Activated T-helper 1 cell treated with anti-CD3 and anti-CD28 coated beads, Interleukin-12 subunit alpha, Interleukin-12 subunit beta, Interleukin-2, Interleukin-4 antibody, amounts not matched to agents 30 ng/mL and 10 ng/mL and 1 ng/mL, durations not matched to agents 14 hours and 24 hours and 36 hours (primary cell): ENCODE results near the gene LCE6A. TPM values are rescaled to one million over a fixed set of nuclear protein-coding genes. Genes with fewer than 3 reads are reported as not detected.

Experiments
- DNase-seq: peaks from one replicate; pipeline ENCODE4 v3.0.0; 2021; ENCODE audit warnings: low spot score
- H3K27ac Mint-ChIP-seq: one replicate; pipeline ENCODE4 v1.8.0; 2021; ENCODE audit warnings: mild to moderate bottlenecking, mixed read lengths
- H3K27me3 Mint-ChIP-seq: one replicate; pipeline ENCODE4 v1.8.0; 2022; ENCODE audit warnings: mild to moderate bottlenecking, moderate library complexity, mixed read lengths; ENCODE audit not compliant: insufficient read depth
- H3K36me3 Mint-ChIP-seq: one replicate; pipeline ENCODE4 v1.8.0; 2021; ENCODE audit warnings: low read depth, mixed read lengths
- H3K4me1 Mint-ChIP-seq: one replicate; pipeline ENCODE4 v1.8.0; 2021; ENCODE audit warnings: low read depth, mixed read lengths
- H3K4me3 Mint-ChIP-seq: one replicate; pipeline ENCODE4 v1.8.0; 2021; ENCODE audit warnings: mild to moderate bottlenecking, moderate library complexity, mixed read lengths
- H3K9me3 Mint-ChIP-seq: one replicate; pipeline ENCODE4 v1.8.0; 2021; ENCODE audit warnings: mixed read lengths
- intact Hi-C: fragments of 100-400 bp; cut with micrococcal nuclease; formaldehyde crosslinking; loops from one replicate; pipeline ENCODE4 v1.15.1; 2024
- total RNA-seq: library from RNA; stranded (reverse); gene quantifications from 2 replicates; pipeline ENCODE4 v1.2.3, GENCODE V29; 2022

Gene LCE6A
- total RNA-seq, 1 donor from 2014 or later, result not detected

DNA sequence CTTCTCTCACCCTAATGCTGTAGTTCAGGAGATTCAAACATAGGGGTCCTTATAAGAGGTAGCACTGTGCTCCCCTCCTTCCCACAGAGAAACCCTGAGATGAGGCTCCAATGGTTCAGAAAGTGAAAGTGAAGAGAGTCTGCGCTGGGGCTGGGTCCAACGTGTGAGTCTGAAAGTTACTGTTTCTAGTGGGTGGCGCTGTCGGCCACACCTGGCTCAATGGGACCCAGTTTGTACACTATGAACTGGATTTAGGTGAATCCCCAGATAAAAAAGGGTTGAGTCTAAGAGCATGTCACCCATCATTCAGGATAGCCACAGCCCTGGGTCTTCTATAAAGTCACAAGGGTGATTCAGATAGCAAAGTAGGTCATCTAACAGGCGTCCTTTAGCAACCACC lies 38.3 kb downstream of the LCE6A start:
- no peak overlapping the region for H3K27ac Mint-ChIP-seq
- H3K9me3 Mint-ChIP-seq, result no peaks in the 10 kb centered on the region
- no peaks in the 10 kb centered on the region for H3K4me1 Mint-ChIP-seq
- H3K4me3 Mint-ChIP-seq, result no peak overlapping the region
- intact Hi-C loops, result no loop called here
- no peaks in the 10 kb centered on the region for H3K36me3 Mint-ChIP-seq
- no peak for DNase-seq
- no peaks in the 10 kb centered on the region for H3K27me3 Mint-ChIP-seq

GRCh38 chr1:152884085-152884484 lies 41.4 kb downstream of the LCE6A start:
- Mint-ChIP-seq H3K27me3 (peaks cover 8% of the 10 kb centered on the region), H3K9me3 (no peaks in the 10 kb centered on the region), H3K4me1 (no peaks in the 10 kb centered on the region), H3K4me3 (no peak overlapping the region), H3K27ac (no peak overlapping the region), H3K36me3 (no peaks in the 10 kb centered on the region)
- no peak for DNase-seq
- intact Hi-C loops, result no loop called here

GRCh38 chr1:152884506-152884905 lies 41.9 kb downstream of the LCE6A start:
- Mint-ChIP-seq H3K36me3 (no peaks in the 10 kb centered on the region), H3K4me1 (no peaks in the 10 kb centered on the region), H3K27ac (no peak overlapping the region), H3K9me3 (no peaks in the 10 kb centered on the region), H3K27me3 (peaks cover 8% of the 10 kb centered on the region), H3K4me3 (no peak overlapping the region)
- no peak for DNase-seq
- intact Hi-C loops, result no loop called here

DNA sequence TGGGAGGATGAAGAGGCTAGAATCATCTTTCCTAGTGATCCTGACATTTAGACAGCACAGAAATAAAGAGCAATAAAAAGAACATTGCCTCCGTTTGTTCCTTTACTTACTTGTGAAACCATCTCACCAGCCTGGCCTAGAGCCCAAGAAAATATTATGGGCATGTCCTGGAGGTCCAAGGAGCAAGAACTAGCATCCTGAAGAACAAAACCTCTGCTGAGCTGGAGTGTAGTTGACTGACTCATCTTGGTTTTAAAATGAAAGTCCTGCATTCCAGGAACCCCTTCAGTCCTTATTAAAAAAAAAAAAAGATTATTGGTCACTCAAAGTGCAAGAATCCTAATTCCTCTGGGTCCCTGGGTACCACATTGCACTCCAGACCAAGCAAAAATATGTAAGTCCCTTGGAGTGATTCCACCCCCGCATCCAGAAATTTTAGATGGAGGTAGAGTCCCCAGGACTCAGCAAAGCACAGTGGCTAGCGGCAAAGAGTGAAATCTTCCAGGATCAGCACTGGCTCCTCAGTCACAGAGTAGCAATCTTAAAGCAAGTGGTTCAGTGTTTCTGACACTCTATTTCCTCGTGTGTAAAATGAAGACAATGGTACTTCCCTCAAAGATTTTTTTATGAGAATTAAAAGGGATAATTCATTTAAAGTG lies 42.4 kb downstream of the LCE6A start:
- H3K9me3 Mint-ChIP-seq, result no peaks in the 10 kb centered on the region
- H3K4me1 Mint-ChIP-seq, result no peaks in the 10 kb centered on the region
- no peak for DNase-seq
- no peaks in the 10 kb centered on the region for H3K36me3 Mint-ChIP-seq
- H3K27me3 Mint-ChIP-seq, result peaks cover 13% of the 10 kb centered on the region
- intact Hi-C loops, result no loop called here
- H3K27ac Mint-ChIP-seq, result no peak overlapping the region
- no peak overlapping the region for H3K4me3 Mint-ChIP-seq

GRCh38 chr1:152886085-152886484 lies 43.4 kb downstream of the LCE6A start:
- no peak for DNase-seq
- intact Hi-C loops, result no loop called here
- H3K9me3 Mint-ChIP-seq, result no peaks in the 10 kb centered on the region
- no peak overlapping the region for H3K27ac Mint-ChIP-seq
- H3K27me3 Mint-ChIP-seq, result peaks cover 14% of the 10 kb centered on the region
- no peaks in the 10 kb centered on the region for H3K4me1 Mint-ChIP-seq
- no peak overlapping the region for H3K4me3 Mint-ChIP-seq
- no peaks in the 10 kb centered on the region for H3K36me3 Mint-ChIP-seq

GRCh38 chr1:152886758-152887409 lies 44.2 kb downstream of the LCE6A start:
- intact Hi-C loops, result no loop called here
- Mint-ChIP-seq H3K27ac (no peak overlapping the region), H3K9me3 (no peaks in the 10 kb centered on the region), H3K4me1 (no peaks in the 10 kb centered on the region), H3K36me3 (no peaks in the 10 kb centered on the region), H3K4me3 (no peak overlapping the region), H3K27me3 (peaks cover 19% of the 10 kb centered on the region)
- DNase-seq, result no peak

- H3K27ac Mint-ChIP-seq, result no peak overlapping the region
Measured at GRCh38 chr1:152888126-152888525, 45.5 kb downstream of the LCE6A start.

More at GRCh38 chr1:152888126-152888525, 45.5 kb downstream of the LCE6A start:
- H3K27me3 Mint-ChIP-seq, result peaks cover 27% of the 10 kb centered on the region
- intact Hi-C loops, result no loop called here
- H3K4me1 Mint-ChIP-seq, result no peaks in the 10 kb centered on the region
- no peak for DNase-seq
- no peak overlapping the region for H3K4me3 Mint-ChIP-seq
- H3K9me3 Mint-ChIP-seq, result no peaks in the 10 kb centered on the region
- H3K36me3 Mint-ChIP-seq, result no peaks in the 10 kb centered on the region

Other genes starting within 250 kb of the LCE6A start
- not detected in 2 replicates for gene LCE3C, start 242.6 kb upstream of the LCE6A start, total RNA-seq
- gene LCE3B, start 229.0 kb upstream of the LCE6A start, total RNA-seq, result not detected in 2 replicates
- not detected in 2 replicates for gene LCE3A, start 219.8 kb upstream of the LCE6A start, total RNA-seq
- not detected in 2 replicates for gene LCE2D, start 179.5 kb upstream of the LCE6A start, total RNA-seq
- not detected in 2 replicates for gene LCE2C, start 167.6 kb upstream of the LCE6A start, total RNA-seq
- gene LCE2B, start 156.7 kb upstream of the LCE6A start, total RNA-seq, result not detected in 2 replicates
- not detected in 2 replicates for gene LCE2A, start 144.5 kb upstream of the LCE6A start, total RNA-seq
- not detected in 2 replicates for gene LCE4A, start 134.7 kb upstream of the LCE6A start, total RNA-seq
- not detected in 2 replicates for gene KPRP, start 84.8 kb upstream of the LCE6A start, total RNA-seq
- gene LCE1F, start 67.7 kb upstream of the LCE6A start, total RNA-seq, result not detected in 2 replicates
- not detected in 2 replicates for gene LCE1E, start 56.6 kb upstream of the LCE6A start, total RNA-seq
- not detected in 2 replicates for gene LCE1D, start 46.1 kb upstream of the LCE6A start, total RNA-seq
- gene LCE1C, start 36.2 kb upstream of the LCE6A start, total RNA-seq, result not detected in 2 replicates
- gene LCE1B, start 30.9 kb upstream of the LCE6A start, total RNA-seq, result not detected in 2 replicates
- not detected in 2 replicates for gene LCE1A, start 15.4 kb upstream of the LCE6A start, total RNA-seq
- not detected in 2 replicates for gene LCE7A, start 17.1 kb downstream of the LCE6A start, total RNA-seq
- gene SMCP, start 35.5 kb downstream of the LCE6A start, total RNA-seq, result not detected in 2 replicates
- not detected in 2 replicates for gene IVL, start 65.7 kb downstream of the LCE6A start, total RNA-seq
- gene SPRR5, start 104.3 kb downstream of the LCE6A start, total RNA-seq, result not detected in 2 replicates
- not detected in 2 replicates for gene SPRR4, start 127.8 kb downstream of the LCE6A start, total RNA-seq
- not detected in 2 replicates for gene SPRR1A, start 141.2 kb downstream of the LCE6A start, total RNA-seq
- gene SPRR3, start 158.9 kb downstream of the LCE6A start, total RNA-seq, result not detected in 2 replicates
- not detected in 2 replicates for gene SPRR1B, start 188.3 kb downstream of the LCE6A start, total RNA-seq
- not detected in 2 replicates for gene SPRR2D, start 198.3 kb downstream of the LCE6A start, total RNA-seq
- not detected in 2 replicates for gene SPRR2A, start 214.7 kb downstream of the LCE6A start, total RNA-seq
- not detected in 2 replicates for gene SPRR2B, start 228.8 kb downstream of the LCE6A start, total RNA-seq